ENCODE measurements around the gene TUBGCP2.
"Not testable (repeated sequence)": the region's sequence is repeated elsewhere in the genome, so short reads cannot be mapped to it uniquely, and the experiment has no call there.

TUBGCP2 gene

GRCh38 chr10:133242611-133243356 lies 65.9 kb downstream of the TUBGCP2 start:
- DNase-seq: no peak

DNA sequence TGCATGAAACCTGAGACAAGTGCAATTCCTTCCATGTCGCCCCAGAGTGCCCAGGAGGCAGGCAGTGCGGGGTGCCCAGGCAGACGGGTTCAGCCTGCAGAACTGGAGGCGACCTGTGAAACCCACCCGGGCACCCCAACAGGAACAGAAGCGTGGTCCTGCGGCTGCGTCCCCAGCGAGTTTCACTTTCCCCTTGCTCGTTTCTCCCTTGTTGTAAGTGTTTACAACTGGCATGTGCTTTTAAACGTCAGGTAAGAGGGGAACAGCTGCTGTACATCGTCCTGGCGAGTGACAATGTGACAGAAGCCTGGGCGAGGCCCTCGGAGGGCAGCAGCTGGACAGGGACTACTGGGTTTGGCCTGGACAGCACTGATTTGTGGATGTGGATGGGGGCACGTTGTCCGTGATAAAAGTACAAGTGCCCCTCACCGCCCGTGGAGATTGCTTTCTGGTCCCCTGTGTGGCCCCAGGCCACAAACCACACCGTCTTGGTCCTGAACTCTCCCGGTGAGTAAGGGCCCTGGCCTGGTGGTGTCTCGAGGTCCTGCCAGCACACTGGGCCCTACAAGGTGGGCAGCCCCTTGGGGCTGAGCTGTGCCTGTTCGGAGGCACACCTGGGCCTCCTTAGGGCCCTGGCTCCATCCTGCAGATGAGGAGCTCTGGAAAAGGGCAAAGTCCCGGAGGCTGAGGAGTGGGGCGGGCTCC lies 67.0 kb downstream of the TUBGCP2 start:
- DNase-seq: no peak

- DNase-seq: no peak
Observed at GRCh38 chr10:133239990-133240389, 68.7 kb downstream of the TUBGCP2 start.

GRCh38 chr10:133238466-133238804 lies 70.2 kb downstream of the TUBGCP2 start:
- no peak for DNase-seq

GRCh38 chr10:133237588-133238465 lies 70.8 kb downstream of the TUBGCP2 start, which contains the start of gene VENTX:
Gene VENTX, plus strand, starts transcription at chr10:133237855. Its CDS starts 60 bp downstream, at chr10:133237915.
- DNase-seq: no peak

DNA sequence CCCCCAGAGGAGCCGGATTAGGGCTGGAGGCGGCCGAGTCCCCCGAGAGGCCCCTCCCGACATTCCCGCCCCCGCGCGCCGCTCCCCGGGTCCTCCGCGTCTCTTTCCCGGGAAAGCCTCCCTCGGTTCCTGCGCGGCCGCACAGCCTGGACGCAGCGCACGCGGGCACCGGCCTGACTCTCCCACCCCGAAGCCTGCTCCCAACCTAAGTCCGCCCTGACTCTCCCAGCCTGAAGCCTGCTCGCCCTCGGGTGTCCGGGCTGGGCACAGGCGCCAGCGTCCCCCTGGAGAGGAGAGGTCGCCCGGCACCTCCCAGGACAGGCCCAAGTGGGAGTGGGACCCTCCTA lies 71.5 kb downstream of the TUBGCP2 start:
- DNase-seq: no peak

GRCh38 chr10:133236401-133237240 lies 72.1 kb downstream of the TUBGCP2 start:
- DNase-seq: no peak

DNA sequence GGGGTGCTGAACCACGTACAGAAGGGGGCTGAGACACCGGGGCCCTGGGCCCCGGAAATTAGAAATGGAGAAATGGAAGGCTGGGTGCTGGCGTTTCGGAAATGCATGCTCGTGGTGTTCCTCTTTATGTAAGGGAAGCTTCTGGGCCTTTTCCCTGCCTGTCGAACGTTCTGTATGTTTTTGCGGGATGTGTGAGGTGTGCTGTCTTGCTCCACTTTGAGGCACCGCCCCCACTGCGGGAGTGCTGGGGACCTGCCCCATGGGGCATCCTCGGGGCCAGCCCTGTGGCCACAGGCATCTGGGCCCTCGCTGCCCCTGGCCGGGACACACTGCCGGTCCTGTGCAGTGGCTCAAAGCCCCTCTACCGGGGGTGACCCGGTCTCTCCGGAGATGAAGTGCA lies 72.7 kb downstream of the TUBGCP2 start:
- DNase-seq: peak; percentile 40

- peak; percentile 59 for DNase-seq
Observed at GRCh38 chr10:133235265-133235855, 73.3 kb downstream of the TUBGCP2 start.

GRCh38 chr10:133234796-133235195 lies 73.9 kb downstream of the TUBGCP2 start:
- DNase-seq: not testable (repeated sequence)

- no peak for DNase-seq
Observed at GRCh38 chr10:133231946-133232574, 76.6 kb downstream of the TUBGCP2 start.

DNA sequence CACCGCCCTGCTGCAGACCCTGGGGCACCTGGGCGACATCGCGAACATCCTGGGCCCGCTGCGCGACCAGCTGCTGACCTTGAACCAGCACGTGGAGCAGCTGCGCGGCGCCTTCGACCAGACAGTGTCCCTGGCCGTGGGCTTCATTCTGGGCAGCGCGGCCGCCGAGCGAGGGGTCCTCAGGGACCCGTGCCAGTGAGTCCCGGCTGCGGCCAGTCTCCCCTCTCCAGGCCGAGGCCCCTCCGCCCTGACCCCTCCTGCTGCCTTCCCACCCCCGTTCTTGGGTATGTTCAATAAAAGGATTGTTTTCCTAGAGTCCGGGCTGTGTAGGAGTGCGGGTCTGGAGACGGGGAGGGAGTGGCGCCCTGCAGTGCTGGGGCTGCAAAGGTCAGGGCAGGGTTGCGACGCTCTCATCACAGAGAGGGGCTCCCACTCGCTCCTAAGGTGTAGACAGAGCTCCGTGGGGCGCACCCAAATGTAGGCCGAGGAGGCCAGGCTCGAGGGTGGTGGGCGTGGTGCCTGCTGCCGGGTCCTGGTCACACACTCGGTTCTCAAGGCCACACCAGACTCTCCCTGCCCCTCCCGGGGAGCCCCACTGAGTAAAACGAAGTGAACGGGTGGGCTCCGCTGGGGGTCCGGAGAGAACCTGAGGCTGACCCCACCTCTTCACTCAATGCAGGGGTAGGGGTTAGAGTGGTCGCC lies 77.3 kb downstream of the TUBGCP2 start:
- no peak for DNase-seq

DNA sequence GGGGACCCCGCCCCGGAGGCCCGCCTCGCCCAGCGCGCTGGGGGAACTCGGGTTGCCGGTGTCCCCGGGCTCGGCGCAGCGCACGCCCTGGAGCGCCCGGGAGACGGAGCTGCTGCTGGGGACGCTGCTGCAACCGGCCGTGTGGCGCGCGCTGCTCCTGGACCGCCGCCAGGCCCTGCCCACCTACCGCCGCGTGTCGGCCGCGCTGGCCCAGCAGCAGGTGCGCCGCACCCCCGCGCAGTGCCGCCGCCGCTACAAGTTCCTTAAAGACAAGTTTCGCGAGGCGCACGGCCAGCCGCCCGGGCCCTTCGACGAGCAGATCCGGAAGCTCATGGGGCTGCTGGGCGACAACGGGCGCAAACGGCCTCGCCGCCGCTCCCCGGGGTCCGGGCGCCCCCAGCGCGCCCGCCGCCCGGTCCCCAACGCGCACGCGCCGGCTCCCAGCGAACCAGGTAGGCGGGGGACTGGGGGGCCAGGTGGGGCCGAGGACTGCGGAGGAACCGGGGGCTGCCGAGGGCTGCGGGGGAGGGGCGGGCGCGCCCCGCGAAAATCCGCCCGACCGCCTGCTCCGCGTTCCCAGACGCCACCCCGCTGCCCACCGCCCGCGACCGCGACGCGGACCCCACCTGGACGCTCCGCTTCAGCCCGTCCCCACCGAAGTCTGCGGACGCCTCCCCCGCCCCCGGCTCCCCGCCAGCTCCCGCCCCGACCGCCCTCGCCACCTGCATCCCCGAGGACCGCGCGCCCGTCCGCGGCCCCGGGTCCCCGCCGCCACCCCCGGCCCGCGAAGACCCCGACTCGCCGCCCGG lies 78.1 kb downstream of the TUBGCP2 start:
- DNase-seq: peak; percentile 61

DNA sequence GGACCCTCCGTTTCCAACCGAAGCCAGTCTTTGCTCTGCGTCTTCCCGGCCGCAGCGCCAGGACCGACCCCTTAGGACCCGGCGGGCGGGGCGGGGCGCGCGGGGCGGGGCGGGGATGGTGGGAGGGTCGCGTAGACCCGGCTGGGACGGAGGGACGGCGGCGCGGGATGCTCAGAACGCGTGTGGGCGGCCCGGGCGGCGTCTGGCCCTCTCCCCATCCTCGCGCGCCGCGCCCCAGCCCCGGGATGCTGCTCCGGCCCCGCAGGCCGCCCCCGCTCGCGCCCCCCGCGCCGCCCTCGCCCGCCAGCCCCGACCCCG lies 78.7 kb downstream of the TUBGCP2 start, which contains the start of gene UTF1:
UTF1 (plus strand) TSS at position 174 of the 318 bp plus-strand sequence; CDS start at position 246, 72 bp downstream.
- no peak for DNase-seq

- no peak for DNase-seq
Observed at GRCh38 chr10:133229265-133230043, 79.2 kb downstream of the TUBGCP2 start.

All from CD4-positive, alpha-beta T cell treated with Interleukin-15 for 1 hour (primary cell).